HL-60 (cell line): ENCODE data around the gene ATG101.

Experiments
- GABPA ChIP-seq: IDR thresholded peaks from 2 replicates; pipeline ENCODE4 v1.6.1; 2012; ENCODE audit warnings: low read depth
- POLR2AphosphoS5 ChIP-seq: IDR thresholded peaks from 2 replicates; pipeline ENCODE4 v1.6.1; 2012; ENCODE audit warnings: low read depth
- TF ChIP-seq, protein P1 (sequence below): IDR thresholded peaks from one replicate; pipeline ENCODE4 v1.5.1; 2011; ENCODE audit warnings: low read length, control low read depth, inconsistent platforms; ENCODE audit not compliant: insufficient read depth
- TF ChIP-seq, protein P2 (sequence below): IDR thresholded peaks from 2 replicates; pipeline ENCODE4 v1.6.1; 2012; ENCODE audit warnings: low read depth; ENCODE audit not compliant: insufficient replicate concordance

DNA sequence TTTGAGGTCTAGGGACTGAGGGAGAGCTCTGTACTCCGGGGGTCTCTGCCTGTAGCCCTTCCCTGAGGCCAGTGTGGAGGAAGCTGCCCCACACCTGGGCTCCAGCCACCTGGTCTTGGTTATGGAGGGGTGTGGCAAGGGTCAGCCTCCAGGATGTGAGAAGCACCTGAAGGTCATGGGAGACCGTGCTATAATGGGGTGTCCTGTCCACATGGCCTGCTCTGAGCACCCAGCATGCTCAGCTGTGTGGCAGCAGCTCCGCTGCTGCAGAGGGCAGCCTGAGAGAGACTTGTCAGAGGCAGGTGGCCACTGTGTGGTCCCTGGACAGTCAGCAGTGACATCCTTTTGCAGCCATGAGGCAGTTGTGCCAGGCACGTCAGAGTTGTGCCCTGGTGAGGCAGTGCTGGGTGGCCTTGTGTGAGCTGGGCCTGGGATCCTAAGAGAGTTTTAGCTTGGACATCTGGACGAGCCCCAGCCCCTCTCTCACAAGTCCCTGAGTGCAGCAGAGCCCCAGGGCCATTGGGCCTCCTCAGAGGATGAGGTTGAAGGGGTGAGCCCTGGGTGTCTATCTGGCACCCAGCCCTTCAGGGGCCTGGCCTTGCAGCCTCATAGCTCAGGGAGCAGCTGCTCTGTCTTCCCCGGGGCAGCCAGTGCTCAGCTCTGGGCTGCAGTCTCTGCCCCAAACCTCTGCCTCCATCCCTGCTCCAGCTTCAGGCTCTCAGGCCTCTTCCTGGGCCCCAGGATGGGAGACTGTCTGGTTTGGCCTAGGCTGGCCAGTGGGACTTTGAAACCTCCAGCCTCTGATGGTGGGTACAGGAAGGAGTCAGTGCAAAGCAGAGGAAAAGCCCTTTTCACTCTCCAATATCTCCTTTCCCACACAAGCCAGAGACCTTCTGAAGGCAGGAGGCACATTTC, 7.4 kb upstream of the ATG101 start:
- TF ChIP-seq, protein P1, sequence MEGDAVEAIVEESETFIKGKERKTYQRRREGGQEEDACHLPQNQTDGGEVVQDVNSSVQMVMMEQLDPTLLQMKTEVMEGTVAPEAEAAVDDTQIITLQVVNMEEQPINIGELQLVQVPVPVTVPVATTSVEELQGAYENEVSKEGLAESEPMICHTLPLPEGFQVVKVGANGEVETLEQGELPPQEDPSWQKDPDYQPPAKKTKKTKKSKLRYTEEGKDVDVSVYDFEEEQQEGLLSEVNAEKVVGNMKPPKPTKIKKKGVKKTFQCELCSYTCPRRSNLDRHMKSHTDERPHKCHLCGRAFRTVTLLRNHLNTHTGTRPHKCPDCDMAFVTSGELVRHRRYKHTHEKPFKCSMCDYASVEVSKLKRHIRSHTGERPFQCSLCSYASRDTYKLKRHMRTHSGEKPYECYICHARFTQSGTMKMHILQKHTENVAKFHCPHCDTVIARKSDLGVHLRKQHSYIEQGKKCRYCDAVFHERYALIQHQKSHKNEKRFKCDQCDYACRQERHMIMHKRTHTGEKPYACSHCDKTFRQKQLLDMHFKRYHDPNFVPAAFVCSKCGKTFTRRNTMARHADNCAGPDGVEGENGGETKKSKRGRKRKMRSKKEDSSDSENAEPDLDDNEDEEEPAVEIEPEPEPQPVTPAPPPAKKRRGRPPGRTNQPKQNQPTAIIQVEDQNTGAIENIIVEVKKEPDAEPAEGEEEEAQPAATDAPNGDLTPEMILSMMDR, result no peak
- no peak for TF ChIP-seq POLR2AphosphoS5
- no peak for TF ChIP-seq GABPA
- TF ChIP-seq, protein P2, sequence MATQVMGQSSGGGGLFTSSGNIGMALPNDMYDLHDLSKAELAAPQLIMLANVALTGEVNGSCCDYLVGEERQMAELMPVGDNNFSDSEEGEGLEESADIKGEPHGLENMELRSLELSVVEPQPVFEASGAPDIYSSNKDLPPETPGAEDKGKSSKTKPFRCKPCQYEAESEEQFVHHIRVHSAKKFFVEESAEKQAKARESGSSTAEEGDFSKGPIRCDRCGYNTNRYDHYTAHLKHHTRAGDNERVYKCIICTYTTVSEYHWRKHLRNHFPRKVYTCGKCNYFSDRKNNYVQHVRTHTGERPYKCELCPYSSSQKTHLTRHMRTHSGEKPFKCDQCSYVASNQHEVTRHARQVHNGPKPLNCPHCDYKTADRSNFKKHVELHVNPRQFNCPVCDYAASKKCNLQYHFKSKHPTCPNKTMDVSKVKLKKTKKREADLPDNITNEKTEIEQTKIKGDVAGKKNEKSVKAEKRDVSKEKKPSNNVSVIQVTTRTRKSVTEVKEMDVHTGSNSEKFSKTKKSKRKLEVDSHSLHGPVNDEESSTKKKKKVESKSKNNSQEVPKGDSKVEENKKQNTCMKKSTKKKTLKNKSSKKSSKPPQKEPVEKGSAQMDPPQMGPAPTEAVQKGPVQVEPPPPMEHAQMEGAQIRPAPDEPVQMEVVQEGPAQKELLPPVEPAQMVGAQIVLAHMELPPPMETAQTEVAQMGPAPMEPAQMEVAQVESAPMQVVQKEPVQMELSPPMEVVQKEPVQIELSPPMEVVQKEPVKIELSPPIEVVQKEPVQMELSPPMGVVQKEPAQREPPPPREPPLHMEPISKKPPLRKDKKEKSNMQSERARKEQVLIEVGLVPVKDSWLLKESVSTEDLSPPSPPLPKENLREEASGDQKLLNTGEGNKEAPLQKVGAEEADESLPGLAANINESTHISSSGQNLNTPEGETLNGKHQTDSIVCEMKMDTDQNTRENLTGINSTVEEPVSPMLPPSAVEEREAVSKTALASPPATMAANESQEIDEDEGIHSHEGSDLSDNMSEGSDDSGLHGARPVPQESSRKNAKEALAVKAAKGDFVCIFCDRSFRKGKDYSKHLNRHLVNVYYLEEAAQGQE, result no peak
